Lower lobe of right lung (tissue), 2 donors: ENCODE measurements around the gene RBM34. TPM values are rescaled to one million over a fixed set of nuclear protein-coding genes. Genes with fewer than 3 reads are reported as not detected.
A peak's percentile ranks its signal among the peaks of the same experiment; 100 is the strongest.
"Not testable (repeated sequence)": the region's sequence is repeated elsewhere in the genome, so short reads cannot be mapped to it uniquely, and the experiment has no call there.

Source experiments
- ATAC-seq, 2 donors: fragments of 200-7000 bp; cut with Tn5 transposase; one replicate each; pipeline ENCODE4 v1.9.1; 2020 to 2022; ENCODE audit warnings: mild to moderate bottlenecking in 2 of 2, moderate library complexity in 2 of 2
- DNase-seq: peaks from one replicate; pipeline ENCODE4 v3.0.0-alpha.2; 2020
- H3K27ac ChIP-seq: fragments of 200-600 bp; one replicate; pipeline ENCODE4 v1.8.0; 2022
- H3K27me3 ChIP-seq: fragments of 200-600 bp; one replicate; pipeline ENCODE4 v1.8.0; 2022; ENCODE audit warnings: low read depth
- H3K36me3 ChIP-seq: fragments of 200-600 bp; one replicate; pipeline ENCODE4 v1.8.0; 2022; ENCODE audit warnings: mild to moderate bottlenecking
- H3K4me1 ChIP-seq: fragments of 200-600 bp; one replicate; pipeline ENCODE4 v1.8.0; 2022
- H3K4me3 ChIP-seq: fragments of 200-600 bp; one replicate; pipeline ENCODE4 v1.8.0; 2022; ENCODE audit warnings: mild to moderate bottlenecking
- H3K9me3 ChIP-seq: fragments of 200-600 bp; one replicate; pipeline ENCODE4 v1.8.0; 2022
- intact Hi-C: fragments of 100-400 bp; cut with DNase I; formaldehyde crosslinking; loops from one replicate; pipeline ENCODE4 v1.11.0; 2022
- microRNA-seq: library from miRNA; unstranded; fragments of <30 nt; microRNA quantifications from one replicate; pipeline ENCODE4 v1.2.0, GENCODE V29; 2020; ENCODE audit warnings: borderline number of aligned reads
- total RNA-seq: library from RNA; stranded (reverse); fragmentation: NEBNext Ultra II Directional; extraction: Animal tissue kit (Norgen Biotek cat#: 25700); gene quantifications from one replicate; pipeline ENCODE4 v1.2.1, GENCODE V29; 2021
- TF ChIP-seq, protein P1 (sequence below): fragments of 200-600 bp; IDR thresholded peaks from one replicate; pipeline ENCODE4 v1.8.0; 2022; ENCODE audit warnings: antibody characterized with exemption, mild to moderate bottlenecking
- donor health status: DM: no; HTN: yes; CAD: no; lungs with severe emphysema.

RBM34 gene
- total RNA-seq, 1 donor from 2014 or later, result 57.3 TPM

DNA sequence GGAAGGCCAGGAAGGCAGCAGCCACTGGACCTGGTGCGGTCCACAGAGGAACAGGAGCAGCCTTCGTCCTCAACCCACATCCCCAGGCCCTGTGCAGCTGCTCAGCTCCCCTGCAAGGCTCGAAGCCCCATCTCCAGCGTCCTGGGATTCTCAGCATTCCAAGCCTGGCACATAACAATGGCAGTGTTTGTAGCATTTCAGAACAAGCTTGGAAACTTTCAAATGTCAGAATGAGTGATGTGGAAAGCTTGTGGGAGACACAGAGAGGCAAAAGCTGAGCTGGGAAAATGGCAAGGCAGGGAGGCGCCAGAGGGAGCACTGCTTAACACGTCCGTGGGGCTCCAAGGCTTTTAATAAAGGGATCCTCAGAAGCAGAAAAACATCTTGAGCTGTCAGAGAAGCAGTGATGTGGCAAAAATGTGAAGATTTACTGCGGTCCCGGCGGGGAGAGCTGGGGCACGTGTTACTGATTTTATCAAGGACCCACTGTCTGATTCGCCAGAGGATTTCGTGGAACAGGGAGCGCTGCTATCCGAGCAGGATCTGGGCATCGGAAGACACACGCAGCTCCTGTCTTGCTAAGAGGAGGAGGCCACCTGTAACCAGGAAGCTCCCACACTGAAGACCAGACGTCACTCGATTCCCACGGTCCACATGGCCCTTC, 70.5 kb downstream of the RBM34 start:
- Histone ChIP-seq H3K36me3 (no peaks in the 10 kb centered on the region), H3K4me1 (peaks cover 11% of the 10 kb centered on the region), H3K27ac (no peak overlapping the region), H3K27me3 (no peaks in the 10 kb centered on the region), H3K4me3 (no peak overlapping the region), H3K9me3 (no peaks in the 10 kb centered on the region)
- intact Hi-C loops, result no loop called here
- TF ChIP-seq, protein P1, sequence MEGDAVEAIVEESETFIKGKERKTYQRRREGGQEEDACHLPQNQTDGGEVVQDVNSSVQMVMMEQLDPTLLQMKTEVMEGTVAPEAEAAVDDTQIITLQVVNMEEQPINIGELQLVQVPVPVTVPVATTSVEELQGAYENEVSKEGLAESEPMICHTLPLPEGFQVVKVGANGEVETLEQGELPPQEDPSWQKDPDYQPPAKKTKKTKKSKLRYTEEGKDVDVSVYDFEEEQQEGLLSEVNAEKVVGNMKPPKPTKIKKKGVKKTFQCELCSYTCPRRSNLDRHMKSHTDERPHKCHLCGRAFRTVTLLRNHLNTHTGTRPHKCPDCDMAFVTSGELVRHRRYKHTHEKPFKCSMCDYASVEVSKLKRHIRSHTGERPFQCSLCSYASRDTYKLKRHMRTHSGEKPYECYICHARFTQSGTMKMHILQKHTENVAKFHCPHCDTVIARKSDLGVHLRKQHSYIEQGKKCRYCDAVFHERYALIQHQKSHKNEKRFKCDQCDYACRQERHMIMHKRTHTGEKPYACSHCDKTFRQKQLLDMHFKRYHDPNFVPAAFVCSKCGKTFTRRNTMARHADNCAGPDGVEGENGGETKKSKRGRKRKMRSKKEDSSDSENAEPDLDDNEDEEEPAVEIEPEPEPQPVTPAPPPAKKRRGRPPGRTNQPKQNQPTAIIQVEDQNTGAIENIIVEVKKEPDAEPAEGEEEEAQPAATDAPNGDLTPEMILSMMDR, result no peak
- ATAC-seq (no peak), DNase-seq (no peak)

DNA sequence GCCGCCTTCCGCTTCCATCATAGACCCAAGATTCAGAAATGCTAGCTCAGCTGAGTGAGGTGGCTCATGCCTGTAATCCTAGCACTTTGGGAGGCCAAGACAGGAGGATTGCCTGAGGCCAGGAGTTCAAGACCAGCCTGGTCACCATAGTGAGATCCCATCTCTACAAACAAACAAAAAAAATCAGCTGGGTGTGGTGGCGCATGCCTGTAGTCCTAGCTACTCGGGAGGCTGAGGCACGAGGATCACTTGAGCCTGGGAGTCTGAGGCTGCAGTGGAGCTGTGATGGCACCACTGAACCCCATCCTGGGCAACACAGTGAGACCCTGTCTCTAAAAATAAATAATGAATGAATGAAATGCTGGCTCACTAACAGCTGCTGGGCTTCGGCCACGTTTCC, 72.1 kb downstream of the RBM34 start:
- no peak for ATAC-seq
- intact Hi-C loops, result no loop called here
- TF ChIP-seq, protein P1, result no peak
- DNase-seq, result no peak
- Histone ChIP-seq H3K4me3 (no peak overlapping the region), H3K9me3 (no peaks in the 10 kb centered on the region), H3K4me1 (peaks cover 14% of the 10 kb centered on the region), H3K36me3 (no peaks in the 10 kb centered on the region), H3K27me3 (no peaks in the 10 kb centered on the region), H3K27ac (no peak overlapping the region)

DNA sequence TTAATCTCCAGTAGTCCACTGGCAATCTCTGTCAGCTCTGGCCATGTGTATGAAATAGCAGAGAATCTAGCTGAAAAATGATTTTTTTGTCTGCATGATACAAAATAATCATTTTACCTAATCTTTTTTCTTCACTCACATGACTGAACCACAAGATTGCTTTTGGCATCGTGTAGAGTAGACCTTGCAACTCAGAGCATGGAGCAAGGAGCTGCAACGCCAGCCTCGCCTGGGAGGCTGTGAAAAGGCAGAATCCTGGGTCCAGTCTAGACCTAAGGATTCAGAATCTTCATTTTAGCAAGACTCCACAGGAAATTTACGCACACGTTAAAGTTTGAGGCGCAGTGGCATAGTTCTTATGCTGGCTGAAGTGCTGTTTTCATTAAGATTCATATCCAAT, 72.6 kb downstream of the RBM34 start:
- no peak overlapping the region for H3K27ac ChIP-seq
- H3K4me1 ChIP-seq, result peaks cover 14% of the 10 kb centered on the region
- no peaks in the 10 kb centered on the region for H3K9me3 ChIP-seq
- ATAC-seq, result no peak
- H3K4me3 ChIP-seq, result no peak overlapping the region
- DNase-seq, result no peak
- no peaks in the 10 kb centered on the region for H3K27me3 ChIP-seq
- TF ChIP-seq, protein P1, result no peak
- intact Hi-C loops, result no loop called here
- no peaks in the 10 kb centered on the region for H3K36me3 ChIP-seq

DNA sequence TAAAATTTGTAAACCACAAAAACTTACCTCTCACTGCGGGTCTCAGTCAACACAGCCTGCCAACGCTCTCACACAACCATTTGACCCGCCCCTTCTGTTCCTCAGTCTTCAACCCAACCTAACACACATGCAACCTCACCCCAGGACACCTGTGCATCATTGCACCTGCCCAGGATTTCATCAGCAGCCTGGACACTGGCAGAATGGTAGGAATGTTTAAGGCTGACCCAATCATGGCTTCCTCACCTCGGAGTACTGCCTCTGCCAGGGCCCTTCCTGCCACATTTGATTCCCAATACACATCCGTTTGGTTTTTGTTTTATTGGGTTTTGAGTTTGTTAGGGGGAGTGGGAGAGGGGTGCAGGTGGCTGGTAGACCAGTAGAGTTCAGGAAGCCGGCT, 73.1 kb downstream of the RBM34 start:
- Histone ChIP-seq H3K27me3 (no peaks in the 10 kb centered on the region), H3K27ac (no peak overlapping the region), H3K4me3 (no peak overlapping the region), H3K4me1 (peaks cover 14% of the 10 kb centered on the region), H3K9me3 (no peaks in the 10 kb centered on the region), H3K36me3 (no peaks in the 10 kb centered on the region)
- ATAC-seq (no peak), DNase-seq (no peak)
- TF ChIP-seq, protein P1, result no peak
- intact Hi-C loops, result no loop called here

DNA sequence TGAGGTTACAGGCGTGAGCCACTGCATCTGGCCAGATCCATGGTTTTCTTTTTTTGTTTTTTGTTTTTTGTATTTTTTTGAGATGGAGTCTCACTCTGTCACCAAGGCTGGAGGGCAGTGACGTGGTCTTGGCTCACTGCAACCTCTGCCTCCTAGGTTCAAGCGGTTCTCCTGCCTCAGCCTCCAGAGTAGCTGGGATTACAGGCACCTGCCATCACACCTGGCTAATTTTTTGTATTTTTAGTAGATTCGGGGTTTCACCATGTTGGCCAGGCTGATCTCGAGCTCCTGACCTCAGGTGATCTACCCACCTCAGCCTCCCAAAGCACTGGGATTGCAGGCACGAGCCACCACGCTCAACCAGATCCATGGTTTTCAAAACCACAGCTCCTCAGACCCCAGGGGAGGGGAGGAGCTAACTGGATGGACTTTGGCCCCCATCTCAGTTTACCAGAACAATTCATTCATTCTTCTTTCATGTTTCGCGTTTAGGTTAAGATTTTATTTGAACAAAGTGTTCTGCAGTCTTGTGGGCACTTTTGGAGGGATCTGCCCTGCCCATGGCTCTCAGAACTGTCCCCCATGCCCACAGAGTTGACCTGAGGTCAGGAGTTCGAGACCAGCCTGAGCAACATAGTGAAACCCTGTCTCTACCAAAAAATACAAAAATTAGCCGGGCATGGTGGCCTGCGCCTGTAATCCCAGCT, 75.5 kb downstream of the RBM34 start:
- ATAC-seq, H3K36me3 ChIP-seq, H3K9me3 ChIP-seq, intact Hi-C loops, H3K27ac ChIP-seq, H3K27me3 ChIP-seq, H3K4me3 ChIP-seq: not testable (repeated sequence)
- peak; percentile 10 for DNase-seq
- peaks cover 23% of the 10 kb centered on the region for H3K4me1 ChIP-seq

Small RNAs within 50 kb of the gene (microRNA-seq; reads per million reads assigned to microRNA genes)
- gene MIR4753, result not detected

Other genes with a start within 250 kb of the RBM34 start
- 88.4 TPM for gene TOMM20, start 32.4 kb downstream of the RBM34 start, total RNA-seq
- 39.1 TPM for gene ARID4B, start 166.9 kb upstream of the RBM34 start, total RNA-seq
- gene GGPS1, start 167.3 kb upstream of the RBM34 start, total RNA-seq, result 29.8 TPM
- 25.3 TPM for gene TBCE, start 206.2 kb upstream of the RBM34 start, total RNA-seq